SK-N-SH treated with all-trans-retinoic acid at 6 μM for 48 hours (cell line): ENCODE results near the gene RUNX3.

Source experiments
- BACH2 ChIP-seq: fragments of 250-450 bp; sonication (Bioruptor Pico); IDR thresholded peaks from 2 replicates; pipeline ENCODE4 v1.9.0; 2021; ENCODE audit warnings: mild to moderate bottlenecking, borderline replicate concordance
- ESRRG ChIP-seq: fragments of 250-450 bp; sonication (Bioruptor Pico); IDR thresholded peaks from 2 replicates; pipeline ENCODE4 v1.6.1; 2021; ENCODE audit warnings: mild to moderate bottlenecking
- PPARA ChIP-seq: fragments of 250-450 bp; sonication (Bioruptor Pico); IDR thresholded peaks from 2 replicates; pipeline ENCODE4 v1.5.0; 2020; ENCODE audit warnings: mild to moderate bottlenecking, borderline replicate concordance
- RARB ChIP-seq: fragments of 250-450 bp; sonication (Bioruptor Pico); IDR thresholded peaks from 2 replicates; pipeline ENCODE4 v1.8.0; 2021; ENCODE audit warnings: mild to moderate bottlenecking, moderate library complexity
- ZFP3 ChIP-seq: fragments of 250-450 bp; sonication (Bioruptor Pico); IDR thresholded peaks from 2 replicates; pipeline ENCODE4 v1.5.0; 2020; ENCODE audit warnings: mild to moderate bottlenecking, moderate library complexity
- ZFP30 ChIP-seq: fragments of 450-650 bp; formaldehyde crosslinking; IDR thresholded peaks from 2 replicates; pipeline ENCODE4 v1.5.0; 2022; ENCODE audit warnings: mild to moderate bottlenecking, moderate library complexity
- ZNF8 ChIP-seq: fragments of 450-650 bp; formaldehyde crosslinking; IDR thresholded peaks from 2 replicates; pipeline ENCODE4 v1.5.0; 2020; ENCODE audit warnings: mild to moderate bottlenecking, moderate library complexity
- TF ChIP-seq, protein P1 (sequence below): fragments of 250-450 bp; sonication (Bioruptor Pico); IDR thresholded peaks from 2 replicates; pipeline ENCODE4 v1.5.1; 2020; ENCODE audit warnings: low read depth, mild to moderate bottlenecking, moderate library complexity
- TF ChIP-seq, protein P2 (sequence below): fragments of 250-450 bp; sonication (Bioruptor Pico); IDR thresholded peaks from 2 replicates; pipeline ENCODE4 v1.8.0; 2020; ENCODE audit warnings: mild to moderate bottlenecking, moderate library complexity, borderline replicate concordance

DNA sequence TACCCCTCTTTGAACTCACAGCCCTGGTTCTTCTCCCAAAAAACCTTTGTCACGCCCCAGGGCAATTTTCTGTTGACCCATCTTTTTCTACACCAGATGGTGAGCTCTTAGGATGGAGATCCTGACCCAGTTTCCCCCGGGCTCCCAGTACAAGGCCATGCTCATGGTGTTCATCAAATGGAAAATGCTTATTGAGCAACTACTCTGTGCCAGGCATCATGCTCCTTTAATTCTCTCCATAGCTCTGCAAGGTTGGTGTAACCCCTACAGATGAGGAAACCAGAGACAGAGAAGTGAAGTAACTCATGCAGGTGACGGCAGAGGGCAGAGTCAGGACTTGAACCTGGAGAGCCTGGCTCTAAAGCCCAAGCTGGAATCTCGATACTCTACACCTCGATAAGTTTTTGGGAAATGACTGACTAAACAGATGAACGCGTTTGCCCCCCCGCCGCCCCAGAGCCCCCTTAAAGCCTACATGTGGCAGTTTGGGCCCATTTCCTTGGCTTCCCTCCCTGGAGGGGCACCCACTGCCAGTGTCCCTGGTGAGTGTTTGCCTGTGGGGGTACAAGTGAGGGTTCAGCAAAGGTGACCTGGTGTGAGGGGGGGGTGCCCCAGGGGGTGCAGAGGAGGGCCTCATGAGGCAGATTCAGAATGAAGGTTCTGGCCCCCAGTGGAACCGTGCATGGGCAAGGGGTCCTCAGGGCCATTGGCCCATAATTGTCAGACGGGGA lies 30.2 kb upstream of the RUNX3 start:
- TF ChIP-seq ZNF8 (CRISPR knock-in tag) (no peak), PPARA (CRISPR knock-in tag) (no peak), BACH2 (CRISPR knock-in tag) (no peak), ESRRG (CRISPR knock-in tag) (no peak), RARB (CRISPR knock-in tag) (no peak), ZFP30 (CRISPR knock-in tag) (no peak), ZFP3 (CRISPR knock-in tag) (no peak)
- TF ChIP-seq, protein P1, sequence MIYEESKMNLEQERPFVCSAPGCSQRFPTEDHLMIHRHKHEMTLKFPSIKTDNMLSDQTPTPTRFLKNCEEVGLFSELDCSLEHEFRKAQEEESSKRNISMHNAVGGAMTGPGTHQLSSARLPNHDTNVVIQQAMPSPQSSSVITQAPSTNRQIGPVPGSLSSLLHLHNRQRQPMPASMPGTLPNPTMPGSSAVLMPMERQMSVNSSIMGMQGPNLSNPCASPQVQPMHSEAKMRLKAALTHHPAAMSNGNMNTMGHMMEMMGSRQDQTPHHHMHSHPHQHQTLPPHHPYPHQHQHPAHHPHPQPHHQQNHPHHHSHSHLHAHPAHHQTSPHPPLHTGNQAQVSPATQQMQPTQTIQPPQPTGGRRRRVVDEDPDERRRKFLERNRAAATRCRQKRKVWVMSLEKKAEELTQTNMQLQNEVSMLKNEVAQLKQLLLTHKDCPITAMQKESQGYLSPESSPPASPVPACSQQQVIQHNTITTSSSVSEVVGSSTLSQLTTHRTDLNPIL (CRISPR knock-in tag): no peak
- TF ChIP-seq, protein P2, sequence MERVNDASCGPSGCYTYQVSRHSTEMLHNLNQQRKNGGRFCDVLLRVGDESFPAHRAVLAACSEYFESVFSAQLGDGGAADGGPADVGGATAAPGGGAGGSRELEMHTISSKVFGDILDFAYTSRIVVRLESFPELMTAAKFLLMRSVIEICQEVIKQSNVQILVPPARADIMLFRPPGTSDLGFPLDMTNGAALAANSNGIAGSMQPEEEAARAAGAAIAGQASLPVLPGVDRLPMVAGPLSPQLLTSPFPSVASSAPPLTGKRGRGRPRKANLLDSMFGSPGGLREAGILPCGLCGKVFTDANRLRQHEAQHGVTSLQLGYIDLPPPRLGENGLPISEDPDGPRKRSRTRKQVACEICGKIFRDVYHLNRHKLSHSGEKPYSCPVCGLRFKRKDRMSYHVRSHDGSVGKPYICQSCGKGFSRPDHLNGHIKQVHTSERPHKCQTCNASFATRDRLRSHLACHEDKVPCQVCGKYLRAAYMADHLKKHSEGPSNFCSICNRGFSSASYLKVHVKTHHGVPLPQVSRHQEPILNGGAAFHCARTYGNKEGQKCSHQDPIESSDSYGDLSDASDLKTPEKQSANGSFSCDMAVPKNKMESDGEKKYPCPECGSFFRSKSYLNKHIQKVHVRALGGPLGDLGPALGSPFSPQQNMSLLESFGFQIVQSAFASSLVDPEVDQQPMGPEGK: no peak
